Measurements from ENCODE around the gene DCST2.

Gene DCST2

DNA sequence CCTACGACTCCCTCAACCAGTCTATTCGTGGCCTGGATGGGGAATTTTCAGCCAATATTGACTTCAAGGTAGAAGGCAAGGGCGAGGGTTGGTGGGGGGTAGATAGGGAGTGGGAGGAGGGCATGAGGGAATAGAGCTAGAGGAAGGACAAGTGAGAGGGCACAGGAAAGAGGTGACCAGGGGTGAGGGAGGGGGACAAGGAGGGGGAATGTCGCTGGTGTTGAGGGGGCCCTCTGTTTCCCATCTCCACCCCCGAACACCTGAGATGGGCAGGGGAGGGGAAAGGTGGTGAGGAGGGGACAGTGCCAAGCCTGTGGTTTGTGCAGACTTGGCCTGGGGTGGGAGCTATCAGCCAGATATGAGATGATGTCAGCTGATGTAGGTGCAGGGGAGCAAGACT lies 9.2 kb upstream of the DCST2 start:
- TF ChIP-seq, protein P1, sequence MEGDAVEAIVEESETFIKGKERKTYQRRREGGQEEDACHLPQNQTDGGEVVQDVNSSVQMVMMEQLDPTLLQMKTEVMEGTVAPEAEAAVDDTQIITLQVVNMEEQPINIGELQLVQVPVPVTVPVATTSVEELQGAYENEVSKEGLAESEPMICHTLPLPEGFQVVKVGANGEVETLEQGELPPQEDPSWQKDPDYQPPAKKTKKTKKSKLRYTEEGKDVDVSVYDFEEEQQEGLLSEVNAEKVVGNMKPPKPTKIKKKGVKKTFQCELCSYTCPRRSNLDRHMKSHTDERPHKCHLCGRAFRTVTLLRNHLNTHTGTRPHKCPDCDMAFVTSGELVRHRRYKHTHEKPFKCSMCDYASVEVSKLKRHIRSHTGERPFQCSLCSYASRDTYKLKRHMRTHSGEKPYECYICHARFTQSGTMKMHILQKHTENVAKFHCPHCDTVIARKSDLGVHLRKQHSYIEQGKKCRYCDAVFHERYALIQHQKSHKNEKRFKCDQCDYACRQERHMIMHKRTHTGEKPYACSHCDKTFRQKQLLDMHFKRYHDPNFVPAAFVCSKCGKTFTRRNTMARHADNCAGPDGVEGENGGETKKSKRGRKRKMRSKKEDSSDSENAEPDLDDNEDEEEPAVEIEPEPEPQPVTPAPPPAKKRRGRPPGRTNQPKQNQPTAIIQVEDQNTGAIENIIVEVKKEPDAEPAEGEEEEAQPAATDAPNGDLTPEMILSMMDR (IDR thresholded peaks at IDR 0.05; ENCODE audit: low read length, missing control alignments): no peak
- no peak overlapping the region for H3K4me3 ChIP-seq (replicated peaks; ENCODE audit: low read depth, low read length)

DNA sequence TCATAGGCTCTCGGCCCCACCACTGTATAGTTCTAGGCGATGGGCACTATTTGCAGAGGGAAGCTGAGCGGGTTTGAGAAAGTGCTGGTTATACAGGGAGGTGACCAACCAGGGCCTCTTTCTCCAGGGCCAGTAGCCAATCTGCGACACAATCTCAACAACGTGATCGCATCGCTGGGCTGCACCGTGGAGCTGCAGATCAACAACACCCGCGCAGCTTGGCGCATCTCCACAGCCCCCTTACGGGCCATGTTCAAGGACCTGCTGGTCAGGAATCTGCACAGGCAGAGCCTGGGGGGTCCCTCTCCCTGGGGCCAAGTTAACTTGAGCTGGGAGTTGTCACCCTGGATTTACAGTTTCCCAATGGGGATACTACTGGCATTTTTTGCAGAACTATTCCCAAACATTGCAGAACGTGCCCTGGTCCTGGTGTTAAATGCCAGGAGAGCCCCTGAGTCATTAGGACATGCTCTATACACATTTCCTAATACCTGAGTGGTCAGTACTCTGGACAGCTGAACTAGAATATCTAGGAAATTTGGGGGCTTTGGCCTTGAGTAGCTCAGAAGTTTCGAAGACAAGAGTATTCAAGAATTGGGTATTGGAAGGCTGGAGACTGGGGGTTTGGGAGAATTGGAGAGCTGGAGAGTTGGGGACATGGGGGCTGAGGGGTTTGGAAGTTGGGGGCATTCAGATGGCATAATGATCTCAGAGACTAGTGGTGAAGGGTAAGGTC lies 6.9 kb upstream of the DCST2 start:
- TF ChIP-seq, protein P1 (IDR thresholded peaks at IDR 0.05; ENCODE audit: low read length, missing control alignments): no peak
- DNase-seq (ENCODE audit: low read depth): no peak
- no peak overlapping the region for H3K4me3 ChIP-seq (replicated peaks; ENCODE audit: low read depth, low read length)

More for the DNA sequence above, 9.2 kb upstream of the DCST2 start:
- no peak for DNase-seq (ENCODE audit: low read depth)

DNA sequence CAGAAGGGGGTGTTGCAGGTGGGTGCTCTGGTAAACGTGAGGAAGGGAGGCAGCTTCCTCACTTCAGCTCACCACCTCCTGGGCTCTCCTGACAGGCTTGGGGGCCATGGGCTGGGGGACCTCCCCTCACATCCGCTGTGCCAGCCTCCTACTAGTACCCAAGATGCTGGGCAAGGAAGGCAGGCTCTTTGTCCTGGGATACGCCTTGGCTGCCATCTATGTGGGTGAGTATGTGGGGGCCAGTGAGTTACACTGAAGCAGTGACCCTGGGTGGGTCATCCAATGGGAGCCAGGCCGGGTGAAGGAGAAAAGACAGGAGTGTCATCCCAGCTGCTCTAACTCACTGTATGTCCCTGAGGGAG lies 5.7 kb upstream of the DCST2 start:
- no peak overlapping the region for H3K4me3 ChIP-seq (replicated peaks; ENCODE audit: low read depth, low read length)
- DNase-seq (ENCODE audit: low read depth): no peak
- TF ChIP-seq, protein P1 (IDR thresholded peaks at IDR 0.05; ENCODE audit: low read length, missing control alignments): no peak

DNA sequence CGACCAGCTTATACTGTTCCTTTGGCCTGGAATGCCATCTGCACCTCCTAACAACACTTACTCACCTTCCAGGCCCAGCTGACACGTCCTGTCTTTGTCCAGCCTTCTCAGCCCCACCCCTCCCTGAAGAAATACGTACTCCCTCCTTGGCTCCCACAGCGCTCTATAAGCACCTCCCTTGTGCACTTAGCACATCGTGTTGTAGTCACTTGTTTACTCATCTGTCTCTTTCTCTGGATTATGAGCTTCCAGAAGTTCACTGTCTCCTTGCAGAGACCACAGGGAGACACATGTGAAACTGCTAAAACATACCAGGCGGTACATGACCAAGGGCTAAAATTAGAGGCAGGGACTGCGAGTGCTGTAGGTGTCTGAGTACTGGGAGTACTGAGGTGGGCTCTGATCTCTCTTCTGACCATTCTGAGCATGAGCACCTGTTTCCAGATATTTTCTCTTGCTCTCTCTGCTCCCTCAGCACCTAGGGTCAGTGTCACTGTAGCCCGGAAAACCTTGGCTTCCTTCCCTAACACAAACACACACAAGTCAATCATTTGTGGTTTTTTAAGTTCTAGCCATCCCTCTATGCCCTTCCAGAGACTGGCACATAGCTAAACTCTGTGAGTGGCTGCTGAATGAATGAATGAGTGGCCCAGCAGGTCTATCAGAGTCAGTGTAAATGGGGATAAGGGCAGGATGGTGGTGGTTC lies 5.2 kb upstream of the DCST2 start:
- DNase-seq (ENCODE audit: low read depth): no peak
- H3K4me3 ChIP-seq (replicated peaks; ENCODE audit: low read depth, low read length): no peak overlapping the region
- TF ChIP-seq, protein P1 (IDR thresholded peaks at IDR 0.05; ENCODE audit: low read length, missing control alignments): no peak

DNA sequence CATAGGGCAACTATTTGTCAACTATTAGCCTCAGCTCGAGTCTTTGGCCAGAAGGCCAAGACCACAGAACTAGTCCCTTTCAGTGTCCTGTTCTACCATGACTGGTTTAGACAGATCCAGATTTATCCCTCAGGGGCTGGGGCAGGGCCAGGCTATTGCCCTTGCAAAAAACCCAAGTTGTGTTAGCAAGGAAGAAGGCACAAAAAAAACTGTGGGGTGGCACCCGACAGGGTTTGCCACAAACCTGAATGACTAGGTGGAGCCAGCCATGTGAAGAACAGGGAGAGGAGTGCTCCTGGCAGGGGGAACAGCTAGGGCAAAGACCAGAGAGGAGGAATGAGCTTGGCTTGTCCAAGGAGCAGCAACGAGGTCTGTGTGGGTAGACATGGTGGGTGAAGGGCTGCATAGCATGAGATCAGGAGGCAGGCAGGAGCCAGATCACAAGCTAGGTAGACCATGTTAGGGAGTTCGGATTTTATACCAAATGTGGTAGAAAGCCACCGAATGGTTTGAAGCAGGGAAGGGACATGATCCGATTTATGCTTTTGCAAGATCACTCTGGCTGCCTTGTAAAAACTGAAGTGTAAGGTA lies 4.4 kb upstream of the DCST2 start:
- H3K4me3 ChIP-seq (replicated peaks; ENCODE audit: low read depth, low read length): no peak overlapping the region
- TF ChIP-seq, protein P1 (IDR thresholded peaks at IDR 0.05; ENCODE audit: low read length, missing control alignments): no peak
- no peak for DNase-seq (ENCODE audit: low read depth)

DNA sequence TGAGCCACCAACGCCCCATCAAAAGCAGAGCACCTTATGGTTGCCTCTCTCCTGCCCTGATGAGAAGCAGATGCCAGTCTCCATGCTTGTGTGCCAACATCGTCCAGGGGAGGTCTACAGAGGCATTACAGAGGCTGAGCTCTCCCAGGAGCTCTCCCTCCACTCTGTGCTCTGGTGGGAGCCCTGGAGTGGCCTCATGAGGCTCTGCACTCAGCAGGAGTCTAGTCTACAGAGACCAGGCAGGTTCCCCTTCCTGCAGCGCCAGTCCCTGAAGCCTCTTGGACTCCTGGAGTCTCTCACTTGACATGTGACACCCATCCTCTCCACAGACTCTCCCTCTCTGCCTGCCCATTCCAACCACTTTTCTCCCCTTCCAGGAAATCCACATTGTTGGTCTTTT lies 3.5 kb upstream of the DCST2 start:
- H3K4me3 ChIP-seq (replicated peaks; ENCODE audit: low read depth, low read length): no peak overlapping the region
- TF ChIP-seq, protein P1 (IDR thresholded peaks at IDR 0.05; ENCODE audit: low read length, missing control alignments): no peak
- no peak for DNase-seq (ENCODE audit: low read depth)

All from fibroblast of pulmonary artery (primary cell).